GM12878 (cell line): ENCODE results near the gene SEC24D. TPM values are rescaled to one million over a fixed set of nuclear protein-coding genes. Genes with fewer than 3 reads are reported as not detected.

Experiments
- BCL11A ChIP-seq: IDR thresholded peaks from 2 replicates; pipeline ENCODE4 v1.6.1; 2011; ENCODE audit warnings: low read depth, low read length
- CBFB ChIP-seq: IDR thresholded peaks from 2 replicates; pipeline ENCODE4 v1.6.1; 2016; ENCODE audit warnings: antibody characterized with exemption, low read depth
- CHD2 ChIP-seq: IDR thresholded peaks from 2 replicates; pipeline ENCODE4 v1.6.1; 2011; ENCODE audit warnings: low read depth, low read length, improper control_type of control experiment, borderline replicate concordance
- FOS ChIP-seq: IDR thresholded peaks from 3 replicates; pipeline ENCODE4 v1.6.1; 2011; ENCODE audit warnings: borderline replicate concordance; ENCODE audit not compliant: insufficient read length; ENCODE audit errors: extremely low read depth
- HCFC1 ChIP-seq: fragments of 150-350 bp; IDR thresholded peaks from 2 replicates; pipeline ENCODE4 v1.6.1; 2014; ENCODE audit warnings: low read length
- HDAC6 ChIP-seq: fragments of 200-600 bp; sonication (generic); IDR thresholded peaks from one replicate; pipeline ENCODE4 v1.8.0; 2017; ENCODE audit warnings: antibody characterized with exemption; ENCODE audit not compliant: unreplicated experiment
- IKZF1 ChIP-seq: fragments of 450-650 bp; conservative IDR thresholded peaks from 2 replicates; pipeline ENCODE4 v1.6.1; 2017; ENCODE audit warnings: antibody characterized with exemption, mild to moderate bottlenecking
- KLF5 ChIP-seq: fragments of 450-650 bp; IDR thresholded peaks from 2 replicates; pipeline ENCODE4 v1.6.1; 2014; ENCODE audit warnings: mild to moderate bottlenecking; ENCODE audit not compliant: partially characterized antibody
- MEF2A ChIP-seq: IDR thresholded peaks from 2 replicates; pipeline ENCODE4 v1.6.1; 2011; ENCODE audit warnings: low read depth, mild to moderate bottlenecking, low read length, moderate library complexity; ENCODE audit not compliant: insufficient read depth
- NBN ChIP-seq: fragments of 450-650 bp; IDR thresholded peaks from 2 replicates; pipeline ENCODE4 v1.6.1; 2016
- NFYB ChIP-seq: IDR thresholded peaks from 2 replicates; pipeline ENCODE4 v1.6.1; 2011; ENCODE audit warnings: low read depth, mild to moderate bottlenecking, low read length, improper control_type of control experiment, moderate library complexity; ENCODE audit not compliant: insufficient read depth
- POLR2A ChIP-seq: IDR thresholded peaks from 2 replicates; pipeline ENCODE4 v1.6.1; 2011; ENCODE audit warnings: low read depth, mild to moderate bottlenecking, low read length
- RAD21 ChIP-seq: IDR thresholded peaks from 2 replicates; pipeline ENCODE4 v1.6.1; 2011; ENCODE audit warnings: mild to moderate bottlenecking, low read depth, low read length, moderate library complexity; ENCODE audit not compliant: insufficient read depth
- RAD51 ChIP-seq: fragments of 450-650 bp; IDR thresholded peaks from 2 replicates; pipeline ENCODE4 v1.6.1; 2016; ENCODE audit warnings: moderate library complexity, mild to moderate bottlenecking, inconsistent platforms
- RB1 ChIP-seq: fragments of 450-650 bp; formaldehyde crosslinking; IDR thresholded peaks from 2 replicates; pipeline ENCODE4 v1.6.1; 2017; ENCODE audit warnings: mild to moderate bottlenecking, borderline replicate concordance
- SIN3A ChIP-seq: IDR thresholded peaks from 2 replicates; pipeline ENCODE4 v1.6.1; 2012; ENCODE audit warnings: low read depth, low read length, improper control_type of control experiment
- SREBF1 ChIP-seq: IDR thresholded peaks from 2 replicates; pipeline ENCODE4 v1.6.1; 2012; ENCODE audit warnings: mild to moderate bottlenecking, low read length
- SREBF2 ChIP-seq: IDR thresholded peaks from 2 replicates; pipeline ENCODE4 v1.6.1; 2012; ENCODE audit warnings: mild to moderate bottlenecking, low read length
- SUZ12 ChIP-seq: fragments of 200-600 bp; sonication (generic); IDR thresholded peaks from one replicate; pipeline ENCODE4 v1.6.1; 2018; ENCODE audit warnings: antibody characterized with exemption, mild to moderate bottlenecking; ENCODE audit not compliant: unreplicated experiment
- TAF1 ChIP-seq: IDR thresholded peaks from 2 replicates; pipeline ENCODE4 v1.6.1; 2011; ENCODE audit warnings: mild to moderate bottlenecking, low read depth, low read length, borderline replicate concordance
- TCF12 ChIP-seq: IDR thresholded peaks from 2 replicates; pipeline ENCODE4 v1.6.1; 2011; ENCODE audit warnings: low read depth, mild to moderate bottlenecking, low read length
- ZNF207 ChIP-seq: fragments of 450-650 bp; IDR thresholded peaks from 2 replicates; pipeline ENCODE4 v1.6.1; 2014; ENCODE audit warnings: antibody characterized with exemption, mild to moderate bottlenecking, borderline replicate concordance
- ZNF24 ChIP-seq: fragments of 450-650 bp; IDR thresholded peaks from 2 replicates; pipeline ENCODE4 v1.6.1; 2017; ENCODE audit warnings: antibody characterized with exemption, mild to moderate bottlenecking
- polyA plus RNA-seq, 11 experiments: library from polyadenylated mRNA; depleted of rRNA in 4 of 11; unstranded in 6 of 11; stranded (reverse) in 5 of 11; fragments of >200 nt; fragmentation: Nextera tagmentation in 4 of 11; fragmentation: Illumina TruSeq in 1 of 11; extraction: Ambion mirVana in 4 of 11; extraction: Trizol in 1 of 11; gene quantifications; 1 replicate in 1 of 11; 2 replicates in 10 of 11; pipeline versions ENCODE4 v1.2.1 to v1.2.3, GENCODE V29; 2011 to 2016; ENCODE audit warnings: inconsistent platforms in 2 of 11, missing spikeins in 2 of 11, low read depth in 1 of 11
- total RNA-seq, 4 experiments: library from RNA; depleted of rRNA in 3 of 4; stranded (reverse); fragments of >200 nt in 3 of 4; fragmentation: Illumina TruSeq in 1 of 4; extraction: Trizol in 1 of 4; gene quantifications; 2 replicates each; pipeline versions ENCODE4 v1.2.1 to v1.2.3, GENCODE V29; 2013 to 2021
- TF ChIP-seq, protein P1 (sequence below): IDR thresholded peaks from 2 replicates; pipeline ENCODE4 v1.6.1; 2011; ENCODE audit warnings: borderline replicate concordance, low read depth, mild to moderate bottlenecking, moderate library complexity, low read length; ENCODE audit not compliant: insufficient read depth, poor library complexity, severe bottlenecking
- TF ChIP-seq, protein P2 (sequence below): IDR thresholded peaks from 2 replicates; pipeline ENCODE4 v1.6.1; 2012; ENCODE audit warnings: low read depth, low read length, improper control_type of control experiment
- TF ChIP-seq, protein P3 (sequence below): fragments of 450-650 bp; IDR thresholded peaks from 2 replicates; pipeline ENCODE4 v1.6.1; 2018; ENCODE audit warnings: borderline replicate concordance, mild to moderate bottlenecking; ENCODE audit not compliant: partially characterized antibody

Gene SEC24D
- total and polyA plus RNA-seq, 10 of the 15 experiments (the other 5 are each of a cell fraction or from before 2014, with no cell fraction given) = 12.8 to 61.9 (median 25.6) TPM

DNA sequence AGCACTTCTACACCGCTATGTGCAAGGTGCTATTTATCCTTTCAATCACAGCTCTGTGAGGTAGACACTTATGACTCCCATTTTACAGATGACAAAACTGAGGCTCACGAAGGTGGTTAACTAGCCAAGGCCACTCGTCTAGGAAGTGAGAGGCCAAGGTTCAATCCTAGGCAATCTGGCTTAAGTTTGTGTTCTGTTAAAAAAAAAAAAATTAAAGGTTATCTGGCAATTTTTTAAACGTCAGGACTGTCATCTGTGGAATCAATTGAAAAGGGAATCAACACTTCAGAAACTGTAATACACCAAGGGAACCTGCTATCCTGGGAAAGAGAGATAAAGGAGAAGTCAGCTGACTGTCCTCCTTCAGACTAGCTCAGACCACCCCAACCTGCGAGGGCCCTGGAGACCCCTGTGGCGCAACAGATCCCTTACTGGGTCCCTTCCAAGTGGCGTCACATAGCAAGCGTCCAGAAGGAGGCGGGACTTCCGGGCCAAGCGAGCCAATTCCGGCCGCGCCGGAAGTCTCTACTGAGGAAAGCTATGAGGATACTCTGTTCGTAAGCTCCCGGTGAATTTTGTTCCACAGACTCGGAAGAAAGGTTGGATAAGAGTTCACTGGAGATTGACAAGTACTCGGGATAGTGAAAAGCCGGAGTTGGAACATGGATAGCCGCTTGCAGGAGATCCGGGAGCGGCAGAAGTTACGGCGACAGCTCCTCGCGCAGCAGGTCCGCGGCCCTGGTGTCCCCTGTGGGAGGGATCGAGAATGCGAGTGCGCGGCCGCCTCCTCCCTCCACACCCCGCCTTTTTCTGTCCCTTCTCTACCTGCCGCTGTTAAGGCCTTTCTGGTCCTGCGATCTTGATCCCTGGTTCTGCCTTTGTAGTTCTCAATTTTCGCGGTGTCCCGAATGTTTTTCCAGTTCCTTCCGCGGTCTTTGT, 150.8 kb downstream of the SEC24D start, which contains the start of gene METTL14 (continued):
- TF ChIP-seq, protein P1, sequence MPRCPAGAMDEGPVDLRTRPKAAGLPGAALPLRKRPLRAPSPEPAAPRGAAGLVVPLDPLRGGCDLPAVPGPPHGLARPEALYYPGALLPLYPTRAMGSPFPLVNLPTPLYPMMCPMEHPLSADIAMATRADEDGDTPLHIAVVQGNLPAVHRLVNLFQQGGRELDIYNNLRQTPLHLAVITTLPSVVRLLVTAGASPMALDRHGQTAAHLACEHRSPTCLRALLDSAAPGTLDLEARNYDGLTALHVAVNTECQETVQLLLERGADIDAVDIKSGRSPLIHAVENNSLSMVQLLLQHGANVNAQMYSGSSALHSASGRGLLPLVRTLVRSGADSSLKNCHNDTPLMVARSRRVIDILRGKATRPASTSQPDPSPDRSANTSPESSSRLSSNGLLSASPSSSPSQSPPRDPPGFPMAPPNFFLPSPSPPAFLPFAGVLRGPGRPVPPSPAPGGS = no peak
- TF ChIP-seq CBFB (peak; percentile 30; the same call in 1 of the 2 replicates), KLF5 (no peak), NBN (peak; percentile 78), CHD2 (no peak), HDAC6 (no peak), FOS (no peak), IKZF1 (peak; percentile 70), SUZ12 (no peak), BCL11A (no peak), ZNF207 (no peak), NFYB (peak; percentile 77), SREBF2 (no peak), RAD51 (0 out of 2 replicates have a peak, but pooled peaks have one; percentile 26), RB1 (peak; percentile 68), MEF2A (no peak), HCFC1 (peak; percentile 57; the same call in 1 of the 2 replicates), SREBF1 (no peak), RAD21 (no peak), TAF1 (no peak; the same call in 1 of the 2 replicates), POLR2A (peak; percentile 86), TCF12 (0 out of 2 replicates have a peak, but pooled peaks have one; percentile 15), ZNF24 (no peak), SIN3A (no peak; the same call in 1 of the 2 replicates)
- TF ChIP-seq, protein P2, sequence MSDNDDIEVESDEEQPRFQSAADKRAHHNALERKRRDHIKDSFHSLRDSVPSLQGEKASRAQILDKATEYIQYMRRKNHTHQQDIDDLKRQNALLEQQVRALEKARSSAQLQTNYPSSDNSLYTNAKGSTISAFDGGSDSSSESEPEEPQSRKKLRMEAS = no peak
- TF ChIP-seq, protein P3, sequence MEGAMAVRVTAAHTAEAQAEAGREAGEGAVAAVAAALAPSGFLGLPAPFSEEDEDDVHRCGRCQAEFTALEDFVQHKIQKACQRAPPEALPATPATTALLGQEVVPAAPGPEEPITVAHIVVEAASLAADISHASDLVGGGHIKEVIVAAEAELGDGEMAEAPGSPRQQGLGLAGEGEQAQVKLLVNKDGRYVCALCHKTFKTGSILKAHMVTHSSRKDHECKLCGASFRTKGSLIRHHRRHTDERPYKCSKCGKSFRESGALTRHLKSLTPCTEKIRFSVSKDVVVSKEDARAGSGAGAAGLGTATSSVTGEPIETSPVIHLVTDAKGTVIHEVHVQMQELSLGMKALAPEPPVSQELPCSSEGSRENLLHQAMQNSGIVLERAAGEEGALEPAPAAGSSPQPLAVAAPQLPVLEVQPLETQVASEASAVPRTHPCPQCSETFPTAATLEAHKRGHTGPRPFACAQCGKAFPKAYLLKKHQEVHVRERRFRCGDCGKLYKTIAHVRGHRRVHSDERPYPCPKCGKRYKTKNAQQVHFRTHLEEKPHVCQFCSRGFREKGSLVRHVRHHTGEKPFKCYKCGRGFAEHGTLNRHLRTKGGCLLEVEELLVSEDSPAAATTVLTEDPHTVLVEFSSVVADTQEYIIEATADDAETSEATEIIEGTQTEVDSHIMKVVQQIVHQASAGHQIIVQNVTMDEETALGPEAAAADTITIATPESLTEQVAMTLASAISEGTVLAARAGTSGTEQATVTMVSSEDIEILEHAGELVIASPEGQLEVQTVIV = no peak
